SH-SY5Y (cell line): ENCODE data around the gene IL25.

ENCODE experiments used
- GATA2 ChIP-seq: IDR thresholded peaks from 2 replicates; pipeline ENCODE4 v1.6.1; 2011; ENCODE audit warnings: mild to moderate bottlenecking, low read depth, low read length
- GATA3 ChIP-seq: IDR thresholded peaks from 2 replicates; pipeline ENCODE4 v1.6.1; 2011; ENCODE audit warnings: low read depth, mild to moderate bottlenecking, low read length, moderate library complexity

DNA sequence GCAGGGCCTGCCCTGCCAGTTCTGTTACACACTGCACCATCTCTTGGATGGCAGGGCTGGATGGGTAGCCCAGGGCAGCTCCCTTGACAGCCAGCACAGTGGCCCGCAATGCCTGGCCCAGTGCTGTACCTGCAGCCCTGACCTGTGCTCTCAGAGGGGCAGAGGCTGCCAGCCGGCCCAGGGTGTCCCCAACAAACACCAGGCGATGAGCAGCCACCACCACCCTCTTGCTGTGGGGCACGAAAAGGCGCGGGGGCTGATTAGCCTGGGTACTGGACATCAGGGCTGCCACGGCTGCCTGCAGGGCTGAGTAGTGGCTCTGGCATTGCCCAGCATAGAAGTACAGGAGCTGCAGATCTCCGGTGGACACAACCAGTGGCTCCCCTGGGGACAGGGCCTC is 15.3 kb upstream of the IL25 start:
- TF ChIP-seq GATA3 (no peak), GATA2 (no peak)
